Stromal cell of bone marrow (primary cell): ENCODE measurements around the gene TANC2.
A peak's percentile ranks its signal among the peaks of the same experiment; 100 is the strongest.

ENCODE experiments used
- DNase-seq: peaks from one replicate; pipeline ENCODE4 v3.0.0-alpha.2; 2012; ENCODE audit warnings: low read depth

TANC2 gene

DNA sequence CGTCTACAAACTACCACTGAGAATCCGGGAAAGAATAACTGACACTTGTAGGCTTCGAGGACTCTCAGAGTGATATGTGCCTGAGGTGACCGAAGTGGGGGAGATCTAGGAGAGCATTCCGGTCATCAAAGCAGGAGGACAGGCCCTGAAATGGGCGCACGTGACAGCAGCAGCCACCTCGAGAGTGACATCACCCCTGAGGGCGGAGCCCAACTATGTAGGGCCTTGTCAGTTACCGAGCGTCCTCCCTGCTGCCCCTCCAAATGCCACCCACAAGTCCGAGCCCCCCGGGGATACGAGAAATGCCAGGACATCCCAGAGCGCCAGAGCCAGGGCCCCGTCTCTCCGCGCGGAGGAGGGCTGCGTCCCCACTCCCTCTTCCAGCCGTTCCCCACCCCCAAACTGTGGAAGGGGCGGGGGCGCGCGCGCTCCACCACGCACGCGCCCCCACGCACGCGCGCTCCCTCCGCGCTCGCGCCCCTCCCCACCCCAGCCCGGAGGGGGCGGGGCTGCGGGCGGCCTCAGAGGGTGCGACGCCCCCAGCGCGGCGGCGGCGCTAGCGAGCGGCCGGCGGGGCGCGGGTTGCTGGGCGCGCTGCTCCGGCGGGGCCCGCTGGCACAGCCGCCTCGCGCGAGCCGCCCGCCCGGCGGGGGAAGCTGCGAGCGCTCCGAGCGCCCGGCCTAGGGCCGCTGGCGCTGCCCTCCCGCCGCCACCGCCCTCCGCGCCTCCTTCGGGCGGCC is at the start of gene TANC2:
Gene TANC2 (plus strand): TSS at position 550 of the 740 bp plus-strand sequence. CDS start 43,325 bp downstream, outside the sequence.
- peak; percentile 50 for DNase-seq

GRCh38 chr17:62916684-62917571 is 49.1 kb upstream of the TANC2 start:
- DNase-seq, result no peak

- DNase-seq, result no peak
These were observed 46.6 kb upstream of the TANC2 start for GRCh38 chr17:62919388-62919787.

GRCh38 chr17:62920300-62920699 is 45.7 kb upstream of the TANC2 start:
- DNase-seq, result no peak

DNA sequence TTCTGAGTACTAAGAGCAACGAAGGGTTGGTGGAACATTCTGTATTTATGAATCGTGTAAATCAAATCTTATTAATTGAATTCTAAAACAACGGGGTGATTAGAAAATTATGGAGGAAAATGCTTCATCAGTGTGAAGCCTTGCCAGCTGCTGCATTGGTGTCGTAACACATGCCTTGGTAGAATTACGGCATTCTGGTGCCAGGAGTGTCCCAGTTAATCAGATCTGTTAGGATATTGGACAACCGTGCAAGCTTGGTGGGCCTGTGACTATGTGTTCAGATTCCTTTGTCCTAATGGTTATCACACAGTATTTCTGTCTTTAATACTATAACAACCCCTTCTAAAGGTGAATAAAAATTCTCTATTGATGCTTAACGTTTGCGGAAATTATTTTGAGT is 44.2 kb upstream of the TANC2 start:
- no peak for DNase-seq

DNA sequence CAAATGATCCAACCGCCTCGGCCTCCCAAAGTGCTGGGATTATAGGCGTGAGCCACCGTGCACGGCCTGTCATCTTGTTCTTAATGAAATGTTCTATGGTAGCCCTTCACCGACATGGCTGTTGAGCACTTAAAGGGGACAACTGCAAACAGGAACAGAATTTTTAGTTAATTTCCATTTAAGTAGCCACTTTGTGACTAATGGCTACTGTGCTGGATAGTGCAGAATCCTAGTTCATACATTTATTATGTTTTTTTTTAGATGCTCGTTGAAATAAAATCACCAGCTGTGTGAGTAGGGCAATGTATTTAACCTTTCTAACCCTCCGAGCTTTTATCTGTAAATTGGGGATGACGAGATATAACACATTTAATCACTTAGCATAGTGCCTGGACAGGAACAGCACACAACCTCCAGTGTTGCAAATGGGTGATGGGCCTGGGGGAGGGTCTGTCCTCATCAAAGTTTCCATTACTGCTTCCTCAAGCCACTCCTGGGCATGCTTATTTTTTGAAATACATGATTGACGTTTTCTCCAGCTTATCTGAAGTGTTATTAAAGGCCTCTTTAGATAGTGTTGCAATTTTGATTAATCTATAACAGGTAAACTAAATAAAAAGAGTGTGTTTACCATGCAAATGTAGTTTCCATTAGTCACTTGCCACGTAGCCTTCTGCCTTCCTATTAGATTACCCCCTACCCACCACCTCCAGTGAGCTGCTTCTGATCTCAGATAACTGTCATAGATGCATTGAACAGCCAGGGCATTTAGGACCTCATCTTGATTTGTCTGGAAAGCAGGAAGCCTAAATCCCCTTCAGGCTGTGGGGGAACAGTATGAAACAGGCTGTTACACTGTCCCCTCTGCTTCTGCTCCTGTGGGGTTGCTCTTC is 42.5 kb upstream of the TANC2 start:
- DNase-seq, result no peak

- no peak for DNase-seq
These were observed 40.7 kb upstream of the TANC2 start for GRCh38 chr17:62925267-62925836.

- DNase-seq, result no peak
These were observed 39.0 kb upstream of the TANC2 start for GRCh38 chr17:62927083-62927482.

- no peak for DNase-seq
These were observed 36.7 kb upstream of the TANC2 start for GRCh38 chr17:62929320-62929719.

GRCh38 chr17:62931101-62931500 is 34.9 kb upstream of the TANC2 start:
- no peak for DNase-seq

- no peak for DNase-seq
These were observed 32.3 kb upstream of the TANC2 start for GRCh38 chr17:62933501-62934385.

- DNase-seq, result no peak
These were observed 30.9 kb upstream of the TANC2 start for GRCh38 chr17:62935098-62935497.

- DNase-seq, result no peak
These were observed 30.5 kb upstream of the TANC2 start for GRCh38 chr17:62935523-62935922.

- no peak for DNase-seq
These were observed 28.4 kb upstream of the TANC2 start for GRCh38 chr17:62937606-62938005.

- no peak for DNase-seq
These were observed 24.6 kb upstream of the TANC2 start for GRCh38 chr17:62941358-62941991.

GRCh38 chr17:62948370-62948769 is 17.7 kb upstream of the TANC2 start:
- DNase-seq, result no peak

DNA sequence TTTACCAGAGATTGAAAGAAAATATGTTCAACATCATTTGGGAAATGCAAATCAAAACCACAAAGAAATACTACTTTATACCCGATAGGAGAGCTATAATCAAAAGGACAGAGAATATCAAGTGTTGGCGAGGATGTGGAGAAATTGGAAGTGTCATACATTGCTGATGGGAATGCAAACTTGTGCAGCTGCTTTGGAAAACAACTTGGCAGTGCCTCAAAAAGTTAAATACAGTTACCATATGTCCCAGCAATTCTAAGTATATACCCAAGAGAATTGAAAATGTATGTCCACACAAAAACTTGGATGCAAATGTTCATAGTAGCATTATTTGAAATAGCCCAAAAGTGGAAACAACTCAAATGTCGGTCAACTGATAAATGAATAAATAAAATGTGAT is 17.0 kb upstream of the TANC2 start:
- DNase-seq, result no peak

DNA sequence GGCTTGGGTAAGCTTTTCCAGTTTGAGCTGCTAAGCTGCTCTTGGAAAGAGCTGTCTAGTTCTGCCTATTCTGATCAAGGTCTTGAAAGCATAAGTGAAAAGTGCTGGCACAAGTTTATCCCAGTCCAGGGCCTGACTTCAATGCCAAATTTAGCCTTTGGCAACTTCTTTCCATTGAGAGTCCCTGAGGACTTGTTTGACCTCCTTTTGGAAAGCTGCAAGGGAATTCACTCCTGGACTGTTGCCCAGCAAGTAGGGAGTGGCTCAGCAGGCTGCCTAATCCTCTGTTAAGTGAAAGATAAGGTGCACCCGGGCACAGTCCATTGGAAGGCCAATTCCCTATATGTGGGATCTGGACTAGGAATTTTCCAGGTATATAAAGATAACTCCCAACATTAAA is 16.0 kb upstream of the TANC2 start:
- DNase-seq, result peak; percentile 84

DNA sequence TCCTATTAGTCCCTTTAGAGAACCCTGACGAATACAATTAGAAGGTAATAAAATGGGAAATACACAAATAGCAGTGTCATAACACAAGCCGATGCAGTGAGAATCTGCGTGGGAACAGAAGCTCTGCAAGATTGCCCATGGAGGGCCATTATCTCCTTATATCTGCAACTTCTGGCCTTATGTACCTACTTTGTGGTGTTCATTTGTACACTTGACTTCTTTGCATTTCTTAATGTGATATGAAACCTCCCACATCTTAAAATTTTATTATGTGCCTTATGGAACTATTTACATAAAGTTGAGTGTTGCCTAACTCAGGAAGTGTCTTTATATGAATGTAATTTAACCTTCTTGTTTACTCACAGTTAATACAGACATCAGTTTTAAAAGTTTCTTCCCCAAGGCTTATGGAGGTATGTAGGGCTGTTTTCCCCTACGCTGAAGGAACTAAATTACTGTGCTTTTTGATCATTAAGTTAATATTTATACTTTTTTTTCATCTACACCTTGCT is 10.1 kb upstream of the TANC2 start:
- no peak for DNase-seq

- peak; percentile 57 for DNase-seq
These were observed 2.7 kb upstream of the TANC2 start for GRCh38 chr17:62963296-62963695.
